GM12892 (cell line): ENCODE data around the gene C2orf68.
"Not testable (repeated sequence)": the region's sequence is repeated elsewhere in the genome, so short reads cannot be mapped to it uniquely, and the experiment has no call there.

ENCODE experiments used
- POLR2A ChIP-seq: IDR thresholded peaks from 2 replicates; pipeline ENCODE4 v1.6.1; 2011; ENCODE audit warnings: low read depth, low read length, control low read depth
- TAF1 ChIP-seq: IDR thresholded peaks from 2 replicates; pipeline ENCODE4 v1.6.1; 2011; ENCODE audit warnings: low read depth, mild to moderate bottlenecking, control low read depth, low read length, borderline replicate concordance

DNA sequence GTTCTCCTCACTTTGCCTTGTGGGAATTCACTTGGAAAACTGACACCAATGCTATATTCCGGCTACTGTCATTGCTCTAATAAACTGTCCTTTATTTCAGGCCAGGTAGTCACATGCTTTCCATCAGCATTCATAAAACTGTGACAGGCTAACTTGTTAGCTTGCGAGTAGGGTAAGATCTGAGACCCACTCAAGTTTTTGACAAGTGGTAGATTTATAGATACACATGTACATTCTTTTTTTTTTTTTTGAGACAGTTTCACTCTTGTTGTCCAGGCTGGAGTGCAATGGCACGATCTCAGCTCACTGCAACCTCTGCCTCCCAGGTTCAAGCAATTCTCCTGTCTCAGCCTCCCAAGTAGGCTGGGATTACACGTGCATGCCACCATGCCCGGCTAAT is 5.9 kb upstream of the C2orf68 start:
- not testable (repeated sequence) for TF ChIP-seq TAF1, POLR2A
